ENCODE data around the gene IFITM1. TPM values are rescaled to one million over a fixed set of nuclear protein-coding genes. Genes with fewer than 3 reads are reported as not detected.
"Not testable (repeated sequence)": the region's sequence is repeated elsewhere in the genome, so short reads cannot be mapped to it uniquely, and the experiment has no call there.

IFITM1 gene
- total RNA-seq, 1 experiment from 2014 or later = 4.8 TPM

DNA sequence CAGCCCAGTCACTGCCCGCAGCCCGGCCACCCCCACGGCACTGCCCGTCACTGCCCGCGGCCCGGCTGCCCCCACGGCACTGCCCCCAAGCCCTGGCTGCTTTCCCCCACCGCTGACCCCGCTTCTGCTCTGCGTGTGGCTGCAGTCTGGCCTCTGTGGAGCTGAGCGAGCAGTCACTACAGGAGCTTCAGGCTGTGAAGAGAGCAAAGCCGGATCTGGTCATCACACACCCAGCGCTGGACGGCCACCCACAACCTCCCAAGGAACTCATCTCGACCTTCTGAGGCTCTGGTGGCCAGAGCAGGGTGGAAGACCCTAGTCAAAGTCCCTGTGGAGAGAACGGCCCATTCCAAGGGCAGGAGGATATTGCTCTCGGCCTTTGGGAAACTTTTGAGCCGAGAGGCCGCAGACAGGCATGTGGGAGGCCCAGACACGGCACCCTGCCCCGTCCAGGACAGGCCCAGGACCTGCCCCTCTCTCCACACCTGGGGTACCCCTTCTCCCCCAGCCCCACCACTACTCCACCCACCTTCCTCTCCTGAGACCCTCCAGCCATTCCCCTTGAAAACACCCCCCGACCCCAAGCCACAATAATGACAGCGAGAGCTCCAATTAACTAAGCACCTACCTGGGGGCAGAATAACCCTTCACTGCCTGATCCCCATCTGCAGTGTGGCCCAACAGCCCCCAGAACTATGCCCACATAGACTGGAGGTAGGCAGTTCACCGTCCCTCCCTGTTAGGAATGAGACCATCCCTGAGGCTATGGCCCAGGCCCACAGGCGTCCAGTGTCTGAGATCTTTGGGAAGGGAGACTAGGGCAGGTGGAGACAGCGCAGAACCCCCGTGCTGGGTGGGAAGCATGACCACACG, 28.6 kb upstream of the IFITM1 start:
- Mint-ChIP-seq H3K9me3 (ENCODE audit: unreplicated experiment) (no peaks in the 10 kb centered on the region), H3K36me3 (ENCODE audit: insufficient read depth, unreplicated experiment) (no peaks in the 10 kb centered on the region), H3K4me3 (ENCODE audit: unreplicated experiment) (no peak overlapping the region), H3K27ac (ENCODE audit: low read depth, unreplicated experiment) (no peak overlapping the region), H3K27me3 (ENCODE audit: insufficient read depth, unreplicated experiment) (peaks cover 34% of the 10 kb centered on the region), H3K4me1 (ENCODE audit: insufficient read depth, unreplicated experiment) (peaks cover 6% of the 10 kb centered on the region)
- intact Hi-C loops (cut with micrococcal nuclease) = no loop called here
- DNase-seq (ENCODE audit: unreplicated experiment) = no peak
- ChIA-PET CTCF (interaction anchor here (1.2 kb wide), 1 partner anchor 34 kb away, joined by 3 read pairs; no protein-coding TSS in a partner anchor), POLR2A (interaction anchor here (0.6 to 1.3 kb wide), 3 partner anchors 26 to 48 kb away, joined by 3 to 4 read pairs (median 3); partner anchors contain the start of gene PSMD13)
- TF ChIP-seq CTCF (IDR thresholded peaks at IDR 0.05; ENCODE audit: unreplicated experiment) = no peak
- BruUV-seq (replicated peaks) = no TSS peak

DNA sequence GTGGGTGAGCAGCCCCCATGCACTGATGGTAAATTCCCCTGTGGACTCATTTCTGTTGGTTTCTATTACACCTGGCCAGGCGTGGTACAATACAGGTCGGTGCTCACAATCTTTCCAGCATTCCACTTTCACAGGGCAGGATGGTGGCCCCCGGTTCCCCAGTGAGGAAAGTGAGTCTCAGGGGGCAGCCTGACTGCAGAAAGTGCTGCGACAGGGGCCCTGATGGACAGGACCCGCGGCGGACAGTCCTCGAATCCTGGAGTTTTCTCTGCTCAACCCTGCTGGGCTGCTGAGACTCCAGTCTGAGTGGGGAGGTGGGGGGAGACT, 28.0 kb upstream of the IFITM1 start:
- DNase-seq (ENCODE audit: unreplicated experiment) = no peak
- no peak for TF ChIP-seq CTCF (IDR thresholded peaks at IDR 0.05; ENCODE audit: unreplicated experiment)
- intact Hi-C loops (cut with micrococcal nuclease) = no loop called here
- BruUV-seq (replicated peaks) = no TSS peak
- ChIA-PET POLR2A (interaction anchor here (1.3 kb wide), 2 partner anchors 49 to 77 kb away, joined by 3 to 4 read pairs; partner anchors contain the start of gene PSMD13), CTCF (interaction anchor here (1.2 kb wide), 1 partner anchor 35 kb away, joined by 3 read pairs; no protein-coding TSS in a partner anchor)
- H3K36me3 Mint-ChIP-seq (ENCODE audit: insufficient read depth, unreplicated experiment) = no peaks in the 10 kb centered on the region
- H3K27ac Mint-ChIP-seq (ENCODE audit: low read depth, unreplicated experiment) = no peak overlapping the region
- no peak overlapping the region for H3K4me3 Mint-ChIP-seq (ENCODE audit: unreplicated experiment)
- peaks cover 6% of the 10 kb centered on the region for H3K4me1 Mint-ChIP-seq (ENCODE audit: insufficient read depth, unreplicated experiment)
- no peaks in the 10 kb centered on the region for H3K9me3 Mint-ChIP-seq (ENCODE audit: unreplicated experiment)
- peaks cover 34% of the 10 kb centered on the region for H3K27me3 Mint-ChIP-seq (ENCODE audit: insufficient read depth, unreplicated experiment)

DNA sequence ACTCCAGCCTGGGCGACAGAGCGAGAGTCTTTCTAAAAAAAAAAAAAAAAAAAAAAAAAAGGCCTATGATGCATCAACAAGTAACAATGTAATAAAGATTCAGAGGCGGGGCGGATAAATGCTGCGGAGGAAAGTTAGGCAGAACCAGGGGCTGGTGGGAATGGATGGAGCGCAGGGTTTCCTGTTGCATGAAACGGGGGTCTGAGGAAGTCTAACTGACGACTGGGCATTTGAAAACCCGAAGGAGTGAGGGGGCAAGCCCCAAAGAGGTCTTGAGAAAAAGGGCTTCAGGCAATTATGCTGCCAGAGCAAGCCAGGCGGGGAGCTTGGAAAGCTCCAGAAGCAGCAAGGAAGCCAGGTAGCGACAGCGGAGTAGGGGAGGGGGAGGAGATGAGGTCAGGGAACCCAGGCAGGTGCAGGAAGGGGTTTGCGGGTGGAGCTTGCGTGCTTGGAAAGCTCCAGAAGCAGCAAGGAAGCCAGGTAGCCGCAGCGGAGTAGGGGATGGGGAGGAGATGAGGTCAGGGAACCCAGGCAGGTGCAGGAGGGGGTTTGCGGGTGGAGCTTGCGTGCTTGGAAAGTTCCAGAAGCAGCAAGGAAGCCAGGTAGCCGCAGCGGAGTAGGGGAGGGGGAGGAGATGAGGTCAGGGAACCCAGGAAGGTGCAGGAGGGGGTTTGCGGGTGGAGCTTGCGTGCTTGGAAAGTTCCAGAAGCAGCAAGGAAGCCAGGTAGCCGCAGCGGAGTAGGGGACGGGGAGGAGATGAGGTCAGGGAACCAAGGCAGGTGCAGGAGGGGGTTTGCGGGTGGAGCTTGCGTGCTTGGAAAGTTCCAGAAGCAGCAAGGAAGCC, 26.6 kb upstream of the IFITM1 start:
- BruUV-seq (replicated peaks); H3K27ac Mint-ChIP-seq (ENCODE audit: low read depth, unreplicated experiment); intact Hi-C loops (cut with micrococcal nuclease); H3K4me1 Mint-ChIP-seq (ENCODE audit: insufficient read depth, unreplicated experiment); DNase-seq (ENCODE audit: unreplicated experiment); H3K36me3 Mint-ChIP-seq (ENCODE audit: insufficient read depth, unreplicated experiment); H3K9me3 Mint-ChIP-seq (ENCODE audit: unreplicated experiment): not testable (repeated sequence)
- POLR2A ChIA-PET = interaction anchor here (0.6 to 1.3 kb wide), 3 partner anchors 13 to 79 kb away, joined by 3 to 4 read pairs (median 3); no protein-coding TSS in a partner anchor
- Mint-ChIP-seq H3K4me3 (ENCODE audit: unreplicated experiment) (peak overlapping the region; percentile 35), H3K27me3 (ENCODE audit: insufficient read depth, unreplicated experiment) (peaks cover 24% of the 10 kb centered on the region)
- CTCF ChIA-PET = interaction anchor here (0.6 to 1.6 kb wide), 4 partner anchors 16 to 46 kb away, joined by 3 to 5 read pairs (median 4); no protein-coding TSS in a partner anchor

GRCh38 chr11:287821-288477, 25.9 kb upstream of the IFITM1 start:
- no TSS peak for BruUV-seq (replicated peaks)
- intact Hi-C loops (cut with micrococcal nuclease) = no loop called here
- H3K27me3 Mint-ChIP-seq (ENCODE audit: insufficient read depth, unreplicated experiment) = peaks cover 17% of the 10 kb centered on the region
- ChIA-PET POLR2A (interaction anchor here (0.6 to 1.0 kb wide), 4 partner anchors 12 to 105 kb away, joined by 3 to 4 read pairs (median 4); no protein-coding TSS in a partner anchor), CTCF (interaction anchor here (0.6 to 1.6 kb wide), 3 partner anchors 15 to 37 kb away, joined by 3 to 4 read pairs (median 3); no protein-coding TSS in a partner anchor)
- TF ChIP-seq CTCF (IDR thresholded peaks at IDR 0.05; ENCODE audit: unreplicated experiment) = no peak
- H3K27ac Mint-ChIP-seq (ENCODE audit: low read depth, unreplicated experiment) = no peak overlapping the region
- no peak for DNase-seq (ENCODE audit: unreplicated experiment)
- H3K4me1 Mint-ChIP-seq (ENCODE audit: insufficient read depth, unreplicated experiment) = peaks cover 6% of the 10 kb centered on the region
- no peaks in the 10 kb centered on the region for H3K36me3 Mint-ChIP-seq (ENCODE audit: insufficient read depth, unreplicated experiment)
- no peaks in the 10 kb centered on the region for H3K9me3 Mint-ChIP-seq (ENCODE audit: unreplicated experiment)
- H3K4me3 Mint-ChIP-seq (ENCODE audit: unreplicated experiment) = peak overlapping the region; percentile 66
